PC-3 (cell line): ENCODE measurements around the gene ABCA8.

Source experiments
- EZH2 ChIP-seq: fragments of 300-600 bp; sonication (generic); IDR thresholded peaks from one replicate; pipeline ENCODE4 v1.6.1; 2017; ENCODE audit warnings: antibody characterized with exemption, mild to moderate bottlenecking, low read length; ENCODE audit not compliant: unreplicated experiment
- TF ChIP-seq, protein P1 (sequence below): fragments of 300-600 bp; sonication (generic); conservative IDR thresholded peaks from 2 replicates; pipeline ENCODE4 v1.5.1; 2017; ENCODE audit warnings: antibody characterized with exemption, low read depth, mild to moderate bottlenecking, low read length

GRCh38 chr17:68834328-68834836 lies 120.8 kb downstream of the ABCA8 start:
- TF ChIP-seq EZH2: no peak
- TF ChIP-seq, protein P1, sequence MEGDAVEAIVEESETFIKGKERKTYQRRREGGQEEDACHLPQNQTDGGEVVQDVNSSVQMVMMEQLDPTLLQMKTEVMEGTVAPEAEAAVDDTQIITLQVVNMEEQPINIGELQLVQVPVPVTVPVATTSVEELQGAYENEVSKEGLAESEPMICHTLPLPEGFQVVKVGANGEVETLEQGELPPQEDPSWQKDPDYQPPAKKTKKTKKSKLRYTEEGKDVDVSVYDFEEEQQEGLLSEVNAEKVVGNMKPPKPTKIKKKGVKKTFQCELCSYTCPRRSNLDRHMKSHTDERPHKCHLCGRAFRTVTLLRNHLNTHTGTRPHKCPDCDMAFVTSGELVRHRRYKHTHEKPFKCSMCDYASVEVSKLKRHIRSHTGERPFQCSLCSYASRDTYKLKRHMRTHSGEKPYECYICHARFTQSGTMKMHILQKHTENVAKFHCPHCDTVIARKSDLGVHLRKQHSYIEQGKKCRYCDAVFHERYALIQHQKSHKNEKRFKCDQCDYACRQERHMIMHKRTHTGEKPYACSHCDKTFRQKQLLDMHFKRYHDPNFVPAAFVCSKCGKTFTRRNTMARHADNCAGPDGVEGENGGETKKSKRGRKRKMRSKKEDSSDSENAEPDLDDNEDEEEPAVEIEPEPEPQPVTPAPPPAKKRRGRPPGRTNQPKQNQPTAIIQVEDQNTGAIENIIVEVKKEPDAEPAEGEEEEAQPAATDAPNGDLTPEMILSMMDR: no peak
